Measurements from ENCODE around the gene DVL1. TPM values are rescaled to one million over a fixed set of nuclear protein-coding genes. Genes with fewer than 3 reads are reported as not detected.

DVL1 gene
- total and polyA plus RNA-seq, 9 of the 15 experiments (the other 6 are each of a cell fraction or from before 2014, with no cell fraction given): 0.62 to 135 (median 24.3) TPM

- TF ChIP-seq E4F1 (CRISPR knock-in tag; IDR thresholded peaks at IDR 0.05; ENCODE audit: borderline replicate concordance): no peak
- TF ChIP-seq TRIM24 (IDR thresholded peaks at IDR 0.05): no peak
- no peak for TF ChIP-seq KLF6 (CRISPR knock-in tag; IDR thresholded peaks at IDR 0.05; ENCODE audit: borderline replicate concordance)
- no peak for TF ChIP-seq FOXJ2 (tag; IDR thresholded peaks at IDR 0.05)
- TF ChIP-seq NFYB (IDR thresholded peaks at IDR 0.05; ENCODE audit: extremely low read depth, insufficient read length): no peak
- TF ChIP-seq ZSCAN29 (IDR thresholded peaks at IDR 0.05): no peak
- no peak for TF ChIP-seq BRF2 (IDR thresholded peaks at IDR 0.05; ENCODE audit: borderline replicate concordance, insufficient read depth, insufficient read length)
- no peak for TF ChIP-seq ZNF444 (CRISPR knock-in tag; IDR thresholded peaks at IDR 0.05)
- no peak for TF ChIP-seq MAFF (IDR thresholded peaks at IDR 0.05; ENCODE audit: low read length)
- no peak for TF ChIP-seq SRSF3 (IDR thresholded peaks at IDR 0.05; ENCODE audit: insufficient read depth, low read length)
- no peak for TF ChIP-seq FOXA1 (IDR thresholded peaks at IDR 0.05; ENCODE audit: borderline replicate concordance)
- TF ChIP-seq JUND (IDR thresholded peaks at IDR 0.05; ENCODE audit: borderline replicate concordance, low read depth, low read length): no peak
- no peak for TF ChIP-seq JUND (tag; IDR thresholded peaks at IDR 0.05; ENCODE audit: borderline replicate concordance, low read depth, low read length)
- no peak for TF ChIP-seq HMG20B (CRISPR knock-in tag; IDR thresholded peaks at IDR 0.05)
- no peak for TF ChIP-seq ZNF431 (CRISPR knock-in tag; IDR thresholded peaks at IDR 0.05)
- TF ChIP-seq EP400 (IDR thresholded peaks at IDR 0.05): no peak
Observed at GRCh38 chr1:1376551-1377226, 27.5 kb upstream of the DVL1 start (continued).
